ENCODE results near the gene S100A2.

GRCh38 chr1:153532769-153533599, 32.7 kb downstream of the S100A2 start:
- TF ChIP-seq CTCF (conservative IDR thresholded peaks at IDR 0.05; ENCODE audit: low read depth, low read length) (peak; percentile 98), EZH2 (IDR thresholded peaks at IDR 0.05; ENCODE audit: borderline replicate concordance, low read depth, low read length, poor library complexity, severe bottlenecking) (no peak)

Measured in A673 (cell line).